ENCODE results near the gene MACROD2. TPM values are rescaled to one million over a fixed set of nuclear protein-coding genes. Genes with fewer than 3 reads are reported as not detected.

The MACROD2 gene
- total RNA-seq, 1 donor from 2014 or later = 6.7 TPM

- no peak for DNase-seq (ENCODE audit: extremely low spot score, unreplicated experiment)
- TF ChIP-seq CTCF (conservative IDR thresholded peaks at IDR 0.05) = no peak
- H3K9me3 Mint-ChIP-seq = peaks cover under 1% of the 10 kb centered on the region
- no peak overlapping the region for H3K27ac Mint-ChIP-seq
- H3K27me3 Mint-ChIP-seq = peaks cover 29% of the 10 kb centered on the region
- no peaks in the 10 kb centered on the region for H3K36me3 Mint-ChIP-seq
- no peak overlapping the region for H3K4me3 Mint-ChIP-seq
- H3K4me1 Mint-ChIP-seq (ENCODE audit: unreplicated experiment) = peaks cover 7% of the 10 kb centered on the region
Measured at GRCh38 chr20:15475483-15475882, 1480.2 kb downstream of the MACROD2 start.

- no peak for TF ChIP-seq CTCF (conservative IDR thresholded peaks at IDR 0.05)
- Mint-ChIP-seq H3K27ac (no peak overlapping the region), H3K27me3 (peaks cover 33% of the 10 kb centered on the region), H3K4me1 (ENCODE audit: unreplicated experiment) (peaks cover 7% of the 10 kb centered on the region), H3K9me3 (peaks cover 5% of the 10 kb centered on the region), H3K36me3 (no peaks in the 10 kb centered on the region), H3K4me3 (no peak overlapping the region)
- DNase-seq (ENCODE audit: extremely low spot score, unreplicated experiment) = no peak
Measured at GRCh38 chr20:15476186-15476585, 1480.9 kb downstream of the MACROD2 start.

- Mint-ChIP-seq H3K9me3 (peaks cover 5% of the 10 kb centered on the region), H3K27me3 (peaks cover 33% of the 10 kb centered on the region), H3K4me3 (no peak overlapping the region), H3K36me3 (no peaks in the 10 kb centered on the region), H3K27ac (no peak overlapping the region), H3K4me1 (ENCODE audit: unreplicated experiment) (peaks cover 7% of the 10 kb centered on the region)
- TF ChIP-seq CTCF (conservative IDR thresholded peaks at IDR 0.05) = no peak
- no peak for DNase-seq (ENCODE audit: extremely low spot score, unreplicated experiment)
Measured at GRCh38 chr20:15476781-15477180, 1481.5 kb downstream of the MACROD2 start.

- peaks cover 7% of the 10 kb centered on the region for H3K4me1 Mint-ChIP-seq (ENCODE audit: unreplicated experiment)
- no peak overlapping the region for H3K27ac Mint-ChIP-seq
- DNase-seq (ENCODE audit: extremely low spot score, unreplicated experiment) = no peak
- TF ChIP-seq CTCF (conservative IDR thresholded peaks at IDR 0.05) = no peak
- H3K27me3 Mint-ChIP-seq = peaks cover 16% of the 10 kb centered on the region
- peaks cover 18% of the 10 kb centered on the region for H3K9me3 Mint-ChIP-seq
- H3K4me3 Mint-ChIP-seq = no peak overlapping the region
- H3K36me3 Mint-ChIP-seq = no peaks in the 10 kb centered on the region
Measured at GRCh38 chr20:15482525-15482924, 1487.2 kb downstream of the MACROD2 start.

DNA sequence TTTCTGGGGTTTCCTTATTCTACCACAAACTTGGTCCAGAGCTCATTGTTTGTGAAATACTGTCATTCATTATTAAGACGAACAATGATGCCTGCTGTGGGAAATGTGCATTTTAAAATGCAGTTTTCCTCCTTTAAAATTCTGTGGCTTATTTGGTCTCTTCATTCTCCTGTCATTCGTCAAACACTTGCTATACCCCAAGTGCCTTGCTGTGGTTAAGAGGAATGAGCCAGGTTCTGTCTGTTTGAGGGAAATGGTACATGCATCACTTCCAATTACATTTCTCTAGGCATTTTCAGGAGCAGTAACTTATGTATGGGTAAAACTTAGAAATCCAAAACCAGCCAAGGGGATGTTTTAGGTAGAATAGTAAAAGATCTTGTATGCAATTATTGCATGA, 1490.2 kb downstream of the MACROD2 start:
- H3K27ac Mint-ChIP-seq = no peak overlapping the region
- no peaks in the 10 kb centered on the region for H3K36me3 Mint-ChIP-seq
- H3K4me1 Mint-ChIP-seq (ENCODE audit: unreplicated experiment) = peaks cover 7% of the 10 kb centered on the region
- H3K4me3 Mint-ChIP-seq = no peak overlapping the region
- peaks cover 3% of the 10 kb centered on the region for H3K27me3 Mint-ChIP-seq
- DNase-seq (ENCODE audit: extremely low spot score, unreplicated experiment) = no peak
- TF ChIP-seq CTCF (conservative IDR thresholded peaks at IDR 0.05) = no peak
- peaks cover 18% of the 10 kb centered on the region for H3K9me3 Mint-ChIP-seq

DNA sequence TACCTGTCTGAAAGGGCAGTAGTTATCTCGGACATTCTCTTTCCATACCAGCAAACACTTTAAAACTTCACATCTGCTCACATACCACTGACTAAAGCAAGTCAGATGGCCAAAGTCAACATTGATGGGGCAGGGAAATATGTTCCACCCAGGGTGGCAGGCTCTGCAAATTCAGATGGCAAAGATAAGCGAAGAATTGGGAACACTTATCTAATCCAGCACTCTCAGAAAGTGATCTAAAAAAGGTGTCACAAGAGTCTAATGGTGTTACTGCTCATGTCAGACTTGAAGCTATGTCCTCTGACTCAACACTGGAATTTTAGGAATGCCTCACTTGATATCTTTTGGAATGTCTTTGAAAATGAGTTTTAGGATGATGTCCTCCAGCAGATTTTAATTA, 1491.7 kb downstream of the MACROD2 start:
- Mint-ChIP-seq H3K36me3 (no peaks in the 10 kb centered on the region), H3K4me3 (no peak overlapping the region), H3K9me3 (peaks cover 13% of the 10 kb centered on the region), H3K27me3 (no peaks in the 10 kb centered on the region), H3K4me1 (ENCODE audit: unreplicated experiment) (peaks cover 7% of the 10 kb centered on the region), H3K27ac (no peak overlapping the region)
- DNase-seq (ENCODE audit: extremely low spot score, unreplicated experiment) = no peak
- TF ChIP-seq CTCF (conservative IDR thresholded peaks at IDR 0.05) = no peak
